GM21825 (cell line): ENCODE measurements around the gene KRTAP17-1.
"Not testable (repeated sequence)": the region's sequence is repeated elsewhere in the genome, so short reads cannot be mapped to it uniquely, and the experiment has no call there.

Experiments
- ATAC-seq: cut with Tn5 transposase; IDR thresholded peaks from one replicate; pipeline ENCODE4 v1.9.1; 2021; ENCODE audit warnings: mild to moderate bottlenecking, moderate library complexity; ENCODE audit not compliant: unreplicated experiment

Gene KRTAP17-1, protein sequence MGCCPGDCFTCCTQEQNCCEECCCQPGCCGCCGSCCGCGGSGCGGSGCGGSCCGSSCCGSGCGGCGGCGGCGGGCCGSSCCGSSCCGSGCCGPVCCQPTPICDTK

GRCh38 chr17:41315204-41315794 lies at the start of gene KRTAP17-1:
Gene KRTAP17-1, minus strand, starts transcription at chr17:41315710. Its CDS starts 60 bp downstream, at chr17:41315650.
- ATAC-seq, result no peak

GRCh38 chr17:41363881-41364280 lies 48.4 kb upstream of the KRTAP17-1 start:
- ATAC-seq, result no peak

DNA sequence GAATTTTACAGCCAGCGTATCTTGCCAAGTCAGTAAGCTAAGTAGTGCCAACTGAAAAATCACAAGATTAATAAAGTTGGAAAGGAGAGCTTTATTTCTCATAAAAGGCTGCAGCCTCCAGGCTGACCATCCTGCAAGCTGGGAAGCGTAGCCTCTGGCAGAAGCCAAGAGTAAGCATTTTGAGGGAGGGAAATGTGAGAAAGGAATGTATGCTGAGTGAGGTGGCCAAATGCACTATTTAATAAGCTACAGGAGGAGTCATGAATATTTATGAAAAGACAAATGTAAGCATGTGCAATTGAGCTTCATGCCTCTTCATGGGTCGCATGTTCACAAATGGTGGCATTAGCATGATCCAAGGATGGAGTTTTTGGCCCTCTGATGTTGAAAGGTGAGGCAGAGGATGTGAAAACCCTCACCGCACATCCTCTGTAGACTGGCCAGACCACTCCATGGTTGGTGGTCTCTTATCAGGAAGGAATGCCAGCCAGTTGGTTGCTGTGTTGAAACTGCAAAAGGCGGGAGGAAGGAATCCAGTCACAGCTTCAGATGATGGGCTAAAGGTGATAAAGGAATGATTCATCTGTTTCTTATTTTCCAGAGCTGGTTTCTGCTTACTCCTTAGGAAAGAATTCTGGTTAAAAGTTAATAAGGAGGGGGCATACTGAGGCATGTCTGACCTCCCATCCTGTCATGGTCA lies 44.9 kb upstream of the KRTAP17-1 start:
- ATAC-seq, result no peak

DNA sequence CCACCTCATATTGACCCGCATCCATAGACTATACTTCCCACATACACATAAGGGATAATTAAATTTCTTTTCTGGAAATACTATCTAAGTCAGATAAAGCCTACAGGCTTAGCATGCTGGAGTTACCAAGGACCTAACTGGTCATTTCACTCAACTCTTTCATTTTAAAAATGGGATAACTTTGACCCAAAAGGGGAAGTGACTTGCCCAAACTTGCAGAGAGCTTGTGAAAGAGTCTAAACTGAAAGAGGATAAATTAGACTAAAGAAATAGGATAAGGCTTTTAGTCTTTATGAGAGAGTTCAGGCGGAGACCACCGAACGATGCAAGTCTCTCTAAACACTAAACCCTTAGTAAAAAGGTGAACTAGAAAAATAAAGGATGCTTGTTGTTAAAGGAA lies 39.0 kb upstream of the KRTAP17-1 start:
- no peak for ATAC-seq

- ATAC-seq, result no peak
Observed at GRCh38 chr17:41352597-41353366, 37.3 kb upstream of the KRTAP17-1 start.

- ATAC-seq, result no peak
Observed at GRCh38 chr17:41351177-41351576, 35.7 kb upstream of the KRTAP17-1 start.

DNA sequence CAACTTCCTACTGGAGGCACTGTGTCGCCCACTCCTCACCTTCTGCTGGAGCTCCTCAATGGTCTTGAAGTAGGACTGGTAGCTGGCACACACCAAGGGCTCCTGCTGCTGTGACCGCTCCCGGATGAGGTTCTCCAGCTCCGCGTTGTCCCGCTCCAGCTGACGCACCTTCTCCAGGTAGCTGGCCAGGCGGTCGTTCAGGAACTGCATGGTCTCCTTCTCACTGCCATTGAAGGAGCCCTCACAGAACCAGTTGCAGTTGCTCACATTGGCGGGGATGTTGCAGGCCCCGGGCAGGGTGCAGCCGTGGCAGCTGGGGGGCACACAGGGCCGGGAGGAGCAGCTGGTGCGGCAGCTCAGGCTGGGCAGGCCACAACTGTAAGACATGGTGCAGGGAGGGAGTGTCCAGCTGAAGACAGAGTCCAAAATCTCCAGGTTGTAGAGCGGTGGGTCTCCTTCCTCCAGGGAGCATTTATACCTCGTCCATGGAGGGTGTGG lies 34.9 kb upstream of the KRTAP17-1 start, which contains the start of gene KRT33A:
KRT33A (minus strand) TSS at position 448 of the 498 bp plus-strand sequence; CDS start at position 387, 61 bp downstream.
- not testable (repeated sequence) for ATAC-seq

DNA sequence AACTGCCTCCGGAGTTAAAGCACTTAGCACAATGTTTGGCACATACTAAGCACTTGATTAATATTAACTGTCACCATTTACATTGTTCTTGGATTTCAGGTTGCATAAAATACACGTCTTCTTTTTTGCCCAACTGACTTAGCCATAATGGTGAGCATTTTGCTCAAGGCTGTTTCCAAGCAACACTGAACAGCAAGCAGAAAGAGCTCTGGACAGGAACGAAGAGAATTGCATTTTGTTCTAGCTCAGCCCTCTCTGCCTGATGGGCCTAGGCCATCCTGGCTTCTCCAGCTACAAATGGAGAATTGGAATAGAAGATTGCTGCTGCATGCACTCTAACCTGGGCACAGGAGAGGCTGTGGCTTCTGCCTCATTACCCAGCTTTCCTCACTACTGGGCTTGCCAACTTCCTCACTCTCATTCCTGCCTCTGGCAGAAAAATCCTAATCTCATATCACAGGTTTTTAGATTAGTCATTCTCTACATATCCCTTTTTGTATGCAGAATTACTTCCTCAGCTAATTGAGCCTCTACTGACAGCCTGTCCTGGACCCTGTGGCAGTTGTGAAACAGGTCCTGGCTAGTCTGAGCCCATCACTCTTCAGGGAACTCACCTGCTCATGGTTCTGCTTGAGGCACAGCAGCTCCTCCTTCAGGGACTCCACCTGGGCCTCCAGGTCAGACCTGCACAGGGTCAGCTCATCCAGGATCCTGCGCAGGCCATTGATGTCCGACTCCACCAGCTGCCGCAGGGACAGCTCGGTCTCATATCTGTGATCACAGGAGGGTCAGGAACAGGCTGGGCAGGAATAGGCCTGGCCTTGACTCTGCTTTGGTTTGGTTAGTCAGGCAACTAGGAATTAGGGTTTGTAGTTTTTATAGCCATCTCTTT lies 32.6 kb upstream of the KRTAP17-1 start:
- ATAC-seq, result no peak

DNA sequence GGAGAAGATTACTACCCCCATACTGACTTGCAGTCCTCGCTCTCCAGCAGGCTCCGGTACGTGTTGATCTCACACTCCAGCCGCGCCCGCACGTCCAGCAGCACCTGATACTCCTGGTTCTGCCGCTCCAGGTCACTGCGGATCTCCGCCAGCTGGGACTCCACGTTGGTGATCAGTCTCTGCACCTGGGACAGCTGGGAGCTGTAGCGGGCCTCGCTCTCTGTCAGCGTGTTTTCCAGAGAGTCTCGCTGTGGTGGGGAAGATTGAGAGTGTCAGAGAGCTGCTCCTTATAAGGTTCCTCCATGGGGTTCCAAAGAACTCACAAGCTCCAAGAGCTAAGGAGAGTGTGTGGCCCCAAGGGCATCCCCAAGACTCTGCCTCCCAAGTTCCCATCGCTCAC lies 30.9 kb upstream of the KRTAP17-1 start:
- ATAC-seq, result not testable (repeated sequence)

GRCh38 chr17:41345992-41346391 lies 30.5 kb upstream of the KRTAP17-1 start:
- ATAC-seq, result no peak

- ATAC-seq, result no peak
Observed at GRCh38 chr17:41343029-41343428, 27.5 kb upstream of the KRTAP17-1 start.

GRCh38 chr17:41340934-41341861 lies 25.7 kb upstream of the KRTAP17-1 start:
- no peak for ATAC-seq

DNA sequence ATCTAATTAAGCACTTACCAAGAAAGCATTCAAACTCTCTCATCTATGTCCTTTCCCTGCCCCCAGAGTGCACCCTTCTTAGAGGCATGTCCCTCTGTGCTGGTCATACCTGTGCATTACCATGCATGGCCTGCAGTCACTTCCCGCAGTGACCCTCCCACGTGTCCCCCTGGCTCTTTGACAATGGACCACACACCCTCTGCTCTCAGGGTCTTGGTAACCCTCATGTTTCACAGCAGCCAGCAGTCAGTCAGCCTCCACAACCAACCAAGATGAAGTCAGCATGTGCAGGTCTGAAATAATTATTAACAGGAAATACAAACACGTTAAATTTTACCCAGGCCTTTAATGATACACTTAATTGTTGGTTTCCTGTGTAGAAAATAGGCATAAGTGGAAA lies 25.0 kb upstream of the KRTAP17-1 start:
- no peak for ATAC-seq

- ATAC-seq, result no peak
Observed at GRCh38 chr17:41339571-41340172, 24.2 kb upstream of the KRTAP17-1 start.

DNA sequence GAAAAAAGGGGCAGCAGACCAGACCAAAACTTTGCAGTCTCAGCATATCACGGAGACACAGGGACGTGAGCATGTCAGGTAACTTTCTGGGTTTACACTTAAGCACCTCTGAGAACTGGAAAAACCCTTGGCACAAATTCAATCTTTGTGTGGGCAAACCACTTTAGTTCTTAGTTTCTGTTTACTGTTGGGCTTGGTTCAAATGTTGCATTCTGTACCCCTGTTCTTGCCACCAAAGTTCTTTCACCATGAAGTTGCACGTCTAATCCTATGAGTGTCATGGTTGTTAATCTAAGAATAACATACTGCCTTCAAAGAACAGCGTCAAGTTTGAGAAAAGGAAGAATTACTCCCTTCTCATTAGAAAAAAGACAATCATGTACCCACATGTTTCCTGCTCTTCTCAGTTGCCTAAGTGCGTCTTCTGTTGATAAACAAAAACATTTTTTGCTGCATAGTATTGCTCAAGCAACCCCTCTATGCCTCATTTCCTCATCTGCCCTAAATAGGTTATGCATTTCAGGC lies 23.5 kb upstream of the KRTAP17-1 start:
- no peak for ATAC-seq

DNA sequence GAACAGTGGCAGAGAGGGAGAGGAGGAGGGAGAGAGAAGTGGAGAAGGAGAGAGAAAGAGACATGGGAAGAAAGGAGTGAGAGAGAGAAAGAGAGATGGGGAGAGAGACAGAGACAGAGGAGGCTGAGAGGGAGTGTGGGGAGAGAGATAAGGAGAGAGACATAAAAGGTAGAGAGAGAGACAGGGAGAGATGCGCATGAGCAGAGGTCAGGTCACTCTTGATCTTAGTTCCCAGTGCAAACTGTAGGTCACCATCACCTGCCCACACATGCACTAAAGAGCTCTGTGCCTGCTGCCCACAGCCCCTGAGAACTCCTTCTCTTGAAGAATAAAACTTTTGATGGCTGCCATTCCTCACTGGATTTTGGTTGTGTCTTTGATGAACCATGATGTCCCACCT lies 20.2 kb upstream of the KRTAP17-1 start:
- ATAC-seq, result no peak

DNA sequence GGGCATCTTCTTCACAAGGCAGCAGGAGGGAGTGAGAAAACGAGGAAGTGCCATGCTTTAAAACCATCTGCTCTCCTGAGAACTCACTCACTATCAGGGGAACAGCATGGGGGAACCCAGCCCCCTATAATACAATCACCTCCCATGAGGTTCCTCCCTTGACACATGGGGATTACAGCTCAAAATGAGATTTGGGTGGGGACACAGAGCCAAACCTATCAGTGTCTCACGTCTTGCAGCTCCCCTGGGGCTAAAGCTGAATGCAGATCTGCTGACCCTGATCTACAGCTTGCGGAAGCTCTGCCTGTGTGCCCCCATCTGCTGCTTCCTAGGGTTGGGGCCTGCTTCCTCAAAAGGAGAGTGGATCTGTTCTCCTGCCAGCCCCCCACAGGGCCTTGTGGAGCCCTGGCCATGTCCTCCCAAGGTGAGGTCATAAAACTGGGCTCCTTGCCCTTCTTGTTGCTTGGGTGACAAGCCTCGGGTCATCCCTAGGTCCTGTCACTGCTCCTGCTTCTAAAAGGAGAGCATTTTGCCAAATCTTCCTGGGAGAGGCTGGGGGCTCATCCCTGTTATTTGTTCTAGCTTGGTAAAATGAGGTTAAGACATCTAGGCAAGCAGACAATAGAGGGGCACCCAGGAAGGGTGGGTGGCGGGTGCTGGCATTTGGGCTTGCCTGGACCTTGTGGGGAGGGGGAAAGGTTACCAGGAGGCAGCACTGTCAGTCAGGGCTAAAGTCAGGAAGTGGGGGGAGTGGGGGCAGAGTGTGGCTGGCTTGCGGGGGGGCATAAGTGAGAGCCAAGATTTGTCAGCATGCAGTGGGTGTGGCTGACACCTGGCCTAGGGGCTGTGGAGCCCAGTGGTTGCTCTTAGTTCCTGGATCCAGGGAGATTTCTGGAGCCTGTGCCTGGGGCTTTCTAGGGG lies 19.1 kb upstream of the KRTAP17-1 start:
- ATAC-seq, result no peak

DNA sequence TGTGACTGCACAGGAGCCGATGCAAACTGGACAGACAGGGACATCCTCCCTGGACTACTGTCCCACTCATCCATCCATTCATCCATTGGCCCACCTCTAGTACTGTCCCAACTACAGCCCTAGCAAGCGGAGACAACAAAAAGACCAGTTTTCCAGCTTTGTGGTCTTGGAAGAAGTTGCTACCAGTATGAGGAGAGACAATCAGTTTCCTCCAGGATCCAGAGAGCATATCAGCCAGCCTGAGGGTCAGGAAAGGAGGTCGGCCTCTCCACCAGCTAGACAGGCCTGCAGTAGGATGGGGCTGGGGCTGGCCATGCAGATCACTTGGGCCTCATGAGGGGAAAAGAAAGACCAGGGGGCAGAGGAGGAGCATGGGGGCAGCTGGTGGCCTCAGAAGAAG lies 18.3 kb upstream of the KRTAP17-1 start:
- no peak for ATAC-seq
